GM10248 (cell line): Measurements from ENCODE around the gene IER3IP1.

Source experiments
- CTCF ChIA-PET: fragments of 300-600 bp; sonication (Branson Sonifier 250); formaldehyde crosslinking; extraction: SDS; loops from one replicate; lab custom pipeline; 2021; ENCODE audit warnings: antibody characterized with exemption; lab: Yijun Ruan, JAX
- POLR2A ChIA-PET: fragments of 350-650 bp; sonication (Branson Sonifier 250); formaldehyde crosslinking; extraction: SDS; loops from one replicate; lab custom pipeline; 2020; ENCODE audit warnings: antibody characterized with exemption; lab: Yijun Ruan, JAX
- DNase-seq: peaks from one replicate; pipeline ENCODE4 v3.0.0; 2012; ENCODE audit errors: extremely low spot score
- TF ChIP-seq, protein P1 (sequence below): IDR thresholded peaks from 2 replicates; pipeline ENCODE4 v1.5.1; 2012; ENCODE audit warnings: mild to moderate bottlenecking, low read depth; ENCODE audit errors: extremely low read depth, missing control alignments, control extremely low read depth

Gene IER3IP1

DNA sequence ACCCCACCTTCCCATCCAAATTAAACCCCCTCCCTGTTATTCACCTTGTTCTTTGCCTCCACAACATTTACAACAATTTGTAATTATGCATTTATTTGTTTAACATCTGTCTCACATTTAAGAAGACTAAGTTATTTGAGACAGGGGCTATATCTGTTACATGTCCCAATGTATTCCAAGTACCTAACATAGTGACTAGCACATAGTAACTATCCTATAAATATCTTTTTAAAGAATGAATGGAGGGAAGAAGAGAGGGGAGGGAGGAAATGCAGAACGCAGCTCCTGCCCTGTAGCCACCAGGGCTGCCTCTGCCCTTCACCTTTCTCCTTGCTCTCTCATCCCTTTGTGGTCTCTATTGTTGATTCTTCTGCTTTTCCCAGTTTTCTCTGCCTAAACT lies 66.4 kb downstream of the IER3IP1 start:
- DNase-seq = no peak
- CTCF ChIA-PET = interaction anchor here (1.5 to 2.9 kb wide), 3 partner anchors 8 to 10 kb away, joined by 3 to 11 read pairs (median 7); no protein-coding TSS in a partner anchor

GRCh38 chr18:47108998-47109405 lies 67.2 kb downstream of the IER3IP1 start:
- TF ChIP-seq, protein P1, sequence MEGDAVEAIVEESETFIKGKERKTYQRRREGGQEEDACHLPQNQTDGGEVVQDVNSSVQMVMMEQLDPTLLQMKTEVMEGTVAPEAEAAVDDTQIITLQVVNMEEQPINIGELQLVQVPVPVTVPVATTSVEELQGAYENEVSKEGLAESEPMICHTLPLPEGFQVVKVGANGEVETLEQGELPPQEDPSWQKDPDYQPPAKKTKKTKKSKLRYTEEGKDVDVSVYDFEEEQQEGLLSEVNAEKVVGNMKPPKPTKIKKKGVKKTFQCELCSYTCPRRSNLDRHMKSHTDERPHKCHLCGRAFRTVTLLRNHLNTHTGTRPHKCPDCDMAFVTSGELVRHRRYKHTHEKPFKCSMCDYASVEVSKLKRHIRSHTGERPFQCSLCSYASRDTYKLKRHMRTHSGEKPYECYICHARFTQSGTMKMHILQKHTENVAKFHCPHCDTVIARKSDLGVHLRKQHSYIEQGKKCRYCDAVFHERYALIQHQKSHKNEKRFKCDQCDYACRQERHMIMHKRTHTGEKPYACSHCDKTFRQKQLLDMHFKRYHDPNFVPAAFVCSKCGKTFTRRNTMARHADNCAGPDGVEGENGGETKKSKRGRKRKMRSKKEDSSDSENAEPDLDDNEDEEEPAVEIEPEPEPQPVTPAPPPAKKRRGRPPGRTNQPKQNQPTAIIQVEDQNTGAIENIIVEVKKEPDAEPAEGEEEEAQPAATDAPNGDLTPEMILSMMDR = no peak
- DNase-seq = no peak
- POLR2A ChIA-PET = no interaction called here
- CTCF ChIA-PET = interaction anchor here (2.9 kb wide), 1 partner anchor 10 kb away, joined by 7 read pairs; no protein-coding TSS in a partner anchor

More for the DNA sequence above, 66.4 kb downstream of the IER3IP1 start:
- POLR2A ChIA-PET = no interaction called here
- TF ChIP-seq, protein P1 = no peak

- POLR2A ChIA-PET = no interaction called here
- DNase-seq = no peak
- TF ChIP-seq, protein P1 = no peak
- CTCF ChIA-PET = interaction anchor here (2.9 to 3.8 kb wide), 2 partner anchors 9 to 640 kb away, joined by 7 to 11 read pairs; no protein-coding TSS in a partner anchor
These were observed 67.8 kb downstream of the IER3IP1 start for GRCh38 chr18:47108373-47108772.
